ENCODE data around the gene CDH13.

The CDH13 gene

DNA sequence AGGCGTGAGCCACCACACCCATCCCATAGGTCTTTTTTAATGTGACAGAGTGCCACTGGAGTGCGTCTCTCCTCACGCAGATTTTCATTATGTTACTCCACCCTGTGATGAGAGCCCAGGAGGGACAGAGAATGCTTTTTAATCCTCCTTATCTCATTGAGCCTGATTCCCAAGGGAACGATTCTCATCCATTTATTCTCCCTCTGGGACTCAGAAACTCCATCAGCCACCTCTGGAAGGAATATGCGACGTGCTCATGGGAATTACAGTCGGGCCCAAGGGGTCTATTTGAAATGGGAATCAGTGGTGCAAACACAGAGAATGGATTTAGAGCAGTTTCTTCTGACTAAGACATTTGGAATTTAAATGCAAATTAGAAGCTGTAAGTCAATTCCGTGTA lies 1025.1 kb downstream of the CDH13 start:
- no peak for DNase-seq

DNA sequence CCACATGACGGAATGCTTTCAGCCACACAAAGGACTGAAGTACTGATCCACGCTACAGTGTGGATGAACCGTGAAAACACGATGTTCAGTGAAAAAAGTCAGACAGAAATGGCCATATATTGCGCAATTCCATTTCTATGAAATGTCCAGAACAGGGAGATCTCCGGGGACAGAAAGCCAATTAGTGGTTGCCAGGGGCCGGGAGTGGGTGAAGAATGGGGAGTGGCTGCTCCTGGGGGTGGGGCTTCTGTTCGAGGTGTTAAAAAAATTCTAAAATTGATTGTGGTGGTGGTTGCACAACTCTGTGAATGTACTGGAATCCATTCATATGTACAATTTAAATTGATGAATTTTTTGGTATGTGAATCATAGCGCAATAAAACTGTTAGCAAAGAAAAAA lies 1026.2 kb downstream of the CDH13 start:
- DNase-seq: peak; percentile 68

DNA sequence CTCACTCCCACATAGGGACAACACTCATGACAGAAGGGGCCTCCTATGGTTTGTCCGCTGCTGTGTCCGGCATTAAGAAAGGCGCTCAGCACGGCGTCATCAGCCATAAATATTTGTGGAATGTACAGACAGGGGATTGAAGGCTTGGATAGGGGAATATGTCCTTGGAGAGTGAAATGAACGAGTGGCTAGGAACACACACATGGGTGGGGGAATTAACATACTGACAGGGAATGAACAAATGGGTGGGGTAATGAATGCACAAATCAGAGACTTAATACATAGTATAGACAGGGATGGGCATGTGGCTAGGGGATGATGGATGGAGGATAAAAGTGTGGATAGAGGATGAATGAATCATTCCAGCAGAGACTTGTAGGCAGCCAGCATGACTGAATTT lies 1027.0 kb downstream of the CDH13 start:
- DNase-seq: peak; percentile 92

DNA sequence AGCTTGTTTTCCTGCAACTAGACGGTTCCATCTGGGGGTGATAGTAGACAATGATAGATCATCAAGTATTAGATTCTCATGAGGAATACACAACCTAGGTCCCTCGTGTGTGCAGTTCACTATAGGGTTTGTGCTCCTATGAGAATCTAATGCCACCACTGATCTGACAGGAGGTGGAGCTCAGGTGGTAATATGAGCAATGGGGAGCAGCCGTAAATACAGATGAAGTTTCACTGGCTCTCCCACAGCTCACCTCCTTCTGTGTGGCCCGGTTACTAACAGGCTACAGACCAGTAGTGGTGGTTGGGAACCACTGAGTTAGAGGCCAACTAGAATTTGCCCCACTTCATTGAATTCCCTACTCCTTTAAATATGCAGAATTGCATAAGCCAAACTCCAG lies 1033.5 kb downstream of the CDH13 start:
- no peak for DNase-seq

DNA sequence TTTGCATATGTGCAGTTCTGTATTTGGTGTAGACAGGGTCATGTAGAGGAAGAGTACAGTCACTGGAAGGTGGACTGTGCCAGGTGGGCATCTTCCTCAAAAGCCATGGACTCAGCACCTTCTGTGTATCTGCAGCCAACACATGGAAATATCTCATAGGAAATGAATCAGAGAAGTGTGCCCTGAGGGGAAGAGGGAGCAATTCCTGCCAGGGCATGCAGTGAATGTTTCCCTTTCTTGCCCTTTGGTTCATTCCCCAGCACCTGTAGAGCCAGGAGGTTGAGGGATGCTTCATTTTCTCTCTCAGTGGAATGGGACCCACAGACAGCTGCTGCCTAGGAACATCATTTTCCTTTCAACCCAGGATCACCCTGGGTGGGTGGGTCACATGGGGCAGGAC lies 1034.9 kb downstream of the CDH13 start:
- DNase-seq: no peak

DNA sequence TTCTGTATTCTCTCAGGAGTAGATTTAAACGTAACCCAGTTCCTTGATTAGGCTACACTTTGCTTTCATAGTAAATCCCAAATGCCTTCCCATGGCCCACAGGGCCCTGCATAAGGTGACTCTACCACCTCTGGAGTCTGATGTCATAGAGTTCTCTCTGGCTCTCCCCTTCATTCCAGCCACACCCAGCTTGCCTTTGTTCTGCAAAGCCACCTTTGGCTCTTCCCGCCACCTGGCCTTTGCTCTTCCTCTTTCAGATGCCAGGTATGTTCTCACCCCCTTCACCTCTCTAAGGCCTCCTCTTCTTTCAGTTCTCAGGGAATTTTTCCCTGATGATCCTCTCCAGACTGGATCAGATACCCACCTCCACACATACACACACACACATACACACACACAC lies 1039.7 kb downstream of the CDH13 start:
- DNase-seq: no peak

DNA sequence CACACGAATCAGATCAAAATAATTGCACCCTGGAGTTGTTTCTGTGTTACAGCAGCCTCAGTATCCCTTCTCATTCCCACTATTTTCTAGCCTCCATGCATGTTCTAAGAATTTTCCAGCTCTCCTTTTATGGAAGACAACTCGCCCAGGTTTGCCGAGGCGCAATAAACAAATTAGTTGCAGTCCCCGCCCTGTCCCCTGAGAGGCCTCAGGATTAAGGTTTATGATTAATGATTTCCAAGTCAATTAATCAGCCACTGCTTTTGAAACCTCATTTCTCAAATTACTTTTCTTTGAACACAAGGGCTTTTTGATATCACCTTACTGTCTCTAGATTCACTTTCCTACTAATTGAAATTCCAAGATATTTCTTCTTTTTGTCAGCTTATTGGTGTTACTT lies 1042.7 kb downstream of the CDH13 start:
- no peak for DNase-seq

DNA sequence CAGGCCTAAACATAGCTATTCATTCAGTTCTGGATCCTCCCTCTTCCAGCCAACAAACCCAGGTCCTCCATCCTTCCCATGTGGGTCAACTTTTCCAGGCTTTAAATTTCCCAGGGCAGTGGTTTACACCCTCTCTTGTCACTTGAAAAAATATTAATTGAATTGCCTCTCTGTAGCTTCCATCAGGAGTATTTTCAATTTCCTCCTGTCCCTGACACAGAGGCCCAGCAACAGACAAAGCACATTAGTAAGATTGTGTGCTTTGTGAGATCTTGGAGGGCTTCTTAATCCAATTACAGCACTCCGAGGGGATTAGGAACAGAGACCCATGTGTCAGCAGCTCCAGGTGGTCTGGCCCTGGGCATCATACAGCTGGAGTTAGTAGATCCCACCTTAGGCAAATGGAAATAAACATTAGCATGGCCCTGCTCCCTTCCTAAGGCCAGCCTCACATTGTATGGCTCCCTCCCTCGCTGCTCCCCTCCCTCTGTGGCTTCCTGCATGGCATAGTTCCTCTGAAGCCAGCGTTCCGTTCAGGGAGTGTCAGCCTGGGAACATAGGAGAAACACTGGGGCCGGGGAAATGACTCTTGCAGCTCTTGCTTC lies 1048.3 kb downstream of the CDH13 start:
- DNase-seq: peak; percentile 53

DNA sequence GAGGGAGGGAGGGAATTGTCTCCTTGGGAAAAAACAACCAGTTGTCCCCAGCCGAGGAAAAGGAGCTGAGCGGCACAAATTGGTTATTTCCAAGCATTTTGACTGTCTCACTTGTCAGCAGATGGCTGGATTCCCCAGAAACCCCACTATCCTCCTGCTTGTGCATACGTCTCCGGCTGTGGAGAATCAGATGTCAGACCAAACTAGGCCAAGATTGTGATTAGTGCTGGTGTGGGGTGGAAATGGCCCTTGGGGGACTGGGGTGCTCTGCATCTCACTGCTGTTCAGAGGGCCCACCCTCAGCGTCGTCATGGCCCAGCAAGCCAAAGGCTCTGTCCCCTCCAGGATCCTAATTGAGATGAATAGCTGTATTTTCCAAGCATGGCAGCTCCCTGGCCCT lies 1049.3 kb downstream of the CDH13 start:
- DNase-seq: no peak

DNA sequence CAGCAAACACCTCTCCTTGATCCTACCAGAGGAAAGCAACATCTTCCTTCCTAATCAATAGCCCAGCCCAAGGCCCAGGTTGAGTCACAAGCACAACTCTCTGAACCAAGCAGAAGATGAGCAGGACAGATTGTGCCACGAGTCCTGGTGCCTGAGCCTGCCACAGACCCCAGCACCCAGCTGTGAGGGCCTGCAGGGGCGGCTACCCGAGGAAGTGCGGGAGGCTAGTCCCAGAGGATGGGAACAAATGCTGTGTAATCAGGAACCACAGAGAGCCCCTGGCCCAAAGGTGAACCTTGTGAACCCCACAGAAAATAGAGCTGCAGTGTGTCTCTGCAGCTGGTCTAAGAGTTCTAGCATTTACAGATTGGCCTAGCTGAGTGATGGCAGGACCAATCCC lies 1054.2 kb downstream of the CDH13 start:
- DNase-seq: no peak

DNA sequence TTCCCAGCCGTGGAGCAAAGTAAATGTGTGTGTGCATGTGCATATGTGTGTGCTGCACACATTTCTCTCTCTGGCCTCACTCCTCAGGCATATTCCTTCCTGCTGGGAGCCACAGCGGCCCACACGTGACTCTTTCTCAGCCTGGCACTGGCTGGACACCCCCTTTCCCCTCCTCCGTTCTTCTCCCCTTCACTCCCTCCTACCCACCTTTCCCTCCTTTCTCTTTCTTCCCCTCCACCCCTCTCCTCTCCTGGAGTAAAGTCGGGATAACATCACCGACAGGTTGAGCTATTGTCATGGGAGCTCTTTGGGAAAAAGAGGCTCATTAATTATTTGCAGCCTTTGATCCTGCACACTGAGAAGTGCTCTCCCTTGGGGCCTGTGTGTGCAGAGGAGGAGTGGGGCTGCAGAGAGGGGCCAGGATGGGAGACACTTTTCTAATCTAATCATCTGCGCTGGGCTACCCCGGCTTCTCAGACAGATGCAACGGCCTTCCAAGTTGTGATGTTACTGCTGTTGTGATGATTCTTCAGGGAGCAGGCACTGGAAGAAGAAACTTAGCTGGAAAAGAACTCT lies 1054.7 kb downstream of the CDH13 start:
- DNase-seq: no peak

DNA sequence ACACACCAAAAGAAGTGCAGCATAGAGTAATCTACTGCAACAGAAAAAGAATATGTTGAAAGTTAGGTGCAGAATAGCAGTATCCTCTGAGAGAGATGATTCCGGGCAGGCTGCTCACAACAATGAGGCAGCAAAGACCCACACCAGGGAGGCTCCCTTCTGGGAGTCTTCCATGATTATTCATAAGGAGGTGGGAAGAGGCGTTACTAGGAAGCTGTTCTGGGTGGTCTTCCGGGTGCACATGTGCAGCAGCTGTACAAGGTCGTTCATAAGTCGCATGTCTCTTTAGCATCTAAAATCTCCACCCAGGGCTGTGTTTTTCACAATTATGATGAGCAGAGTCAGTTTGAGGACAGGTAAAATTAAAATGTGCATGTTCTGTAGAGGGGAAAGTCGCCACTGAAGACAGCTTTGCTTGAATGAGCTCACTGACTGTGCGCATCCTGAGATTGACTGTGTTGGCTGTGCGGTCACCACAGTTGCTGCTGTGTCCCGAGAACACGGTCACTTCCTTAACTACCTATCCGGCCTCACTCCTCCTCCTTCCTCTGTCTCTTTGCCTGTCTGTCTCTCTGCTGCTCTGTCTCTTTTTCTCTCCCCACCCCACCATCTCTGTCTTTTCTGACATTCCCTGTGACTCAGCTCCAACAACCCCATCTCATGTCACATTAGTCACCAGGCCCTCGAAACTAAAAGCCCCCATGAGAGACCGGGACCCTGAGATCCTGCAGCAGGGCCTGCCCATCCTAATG lies 1055.5 kb downstream of the CDH13 start:
- peak; percentile 64 for DNase-seq

DNA sequence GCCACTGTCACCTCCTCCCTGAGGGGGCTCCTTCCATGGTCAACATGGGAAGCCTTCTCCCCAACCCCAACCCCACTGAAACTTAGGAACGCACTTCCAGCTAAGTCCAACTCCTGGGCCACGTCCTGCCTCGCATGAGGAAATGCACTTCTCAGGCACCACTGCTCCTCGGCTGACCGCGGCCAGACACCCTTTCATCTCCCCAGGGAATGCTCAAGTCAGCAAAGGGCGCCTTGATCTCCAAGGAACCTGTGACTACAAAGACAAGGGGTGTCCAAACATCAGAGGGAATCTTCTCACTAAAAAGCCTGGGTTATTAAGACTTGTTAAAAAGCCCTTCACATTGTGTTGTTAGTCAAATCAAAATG lies 1056.1 kb downstream of the CDH13 start:
- DNase-seq: no peak

DNA sequence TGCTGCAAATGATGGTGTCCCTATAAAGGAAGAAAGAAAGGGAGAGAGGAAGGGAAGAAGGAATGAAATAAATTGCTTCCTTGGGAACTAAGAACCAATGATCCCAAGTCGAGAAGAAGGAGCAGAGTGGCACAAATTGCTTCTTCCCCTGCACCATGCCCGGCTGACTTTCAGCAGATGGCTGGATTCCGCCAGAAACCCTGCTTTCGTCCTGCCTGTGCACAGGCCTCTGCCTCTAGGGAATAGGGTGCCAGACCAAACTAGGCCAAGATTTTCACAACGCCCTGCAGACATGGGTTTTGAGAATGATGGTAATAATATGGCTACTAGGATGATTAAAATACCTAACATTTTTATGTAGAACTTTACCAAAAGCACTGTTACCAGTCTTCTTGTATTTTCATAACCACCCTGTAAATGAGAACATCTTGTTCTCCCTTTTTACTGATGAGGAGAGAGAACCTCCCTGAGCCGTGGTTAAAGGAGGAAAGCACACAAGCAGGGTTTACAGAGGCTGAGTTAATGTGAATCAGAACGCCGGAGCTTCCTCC lies 1058.9 kb downstream of the CDH13 start:
- DNase-seq: peak; percentile 47

DNA sequence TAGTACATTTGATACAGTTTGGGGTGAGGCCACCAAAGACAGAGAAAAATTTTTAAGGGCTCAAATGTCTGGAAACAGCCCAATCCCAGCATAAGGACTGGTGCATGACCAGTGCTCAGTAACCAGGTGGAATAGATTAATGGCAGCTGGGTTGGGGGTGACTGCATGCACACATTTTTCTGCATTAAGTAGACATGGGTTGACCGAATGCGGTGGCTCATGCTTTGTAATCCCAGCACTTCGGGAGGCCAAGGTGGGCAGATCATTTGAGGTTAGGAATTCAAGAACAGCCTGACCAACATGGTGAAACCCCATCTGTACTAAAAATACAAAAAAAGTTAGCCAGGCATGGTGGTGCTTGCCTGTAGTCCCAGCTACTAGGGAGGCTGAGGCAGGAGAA lies 1060.0 kb downstream of the CDH13 start:
- DNase-seq: no peak

DNA sequence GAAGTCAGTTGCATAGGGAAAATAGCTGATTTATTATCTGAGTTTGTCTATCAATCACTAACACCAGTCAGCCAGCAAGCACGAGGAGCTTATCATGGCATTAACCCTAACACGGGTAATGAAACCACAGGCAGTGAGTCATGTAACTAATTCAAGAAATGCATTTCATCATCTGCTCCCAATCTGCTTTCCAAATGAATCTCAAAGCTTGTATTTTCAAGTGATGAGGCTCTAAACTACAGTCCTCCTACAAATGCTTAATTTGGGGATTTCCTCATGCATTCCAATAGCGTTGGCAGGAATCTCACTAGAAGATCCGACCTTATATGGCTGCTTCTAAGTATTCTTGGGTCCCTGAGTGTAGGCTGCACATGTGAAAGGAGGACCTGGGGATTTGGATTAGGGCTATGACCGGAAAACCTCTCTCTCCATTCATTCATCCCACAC lies 1062.6 kb downstream of the CDH13 start:
- DNase-seq: peak; percentile 98

DNA sequence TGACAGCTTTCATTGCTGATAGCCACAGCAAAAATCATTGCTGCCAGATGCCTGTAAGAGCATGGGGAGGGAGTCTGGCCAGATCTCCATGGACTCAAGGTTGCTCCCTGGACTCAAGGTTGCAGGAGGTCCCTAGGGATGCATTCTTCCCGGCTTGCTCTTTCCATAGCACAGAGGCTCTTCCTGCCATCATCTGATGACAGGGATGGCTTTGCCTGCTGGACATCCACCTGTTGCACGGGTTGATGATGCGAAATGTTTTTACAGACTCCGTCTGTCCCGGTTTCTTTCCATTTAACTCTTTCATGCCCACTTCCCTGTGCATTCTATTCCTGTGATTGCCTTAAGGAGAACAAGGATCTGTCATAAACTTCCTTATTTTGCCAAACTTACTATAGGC lies 1065.5 kb downstream of the CDH13 start:
- no peak for DNase-seq

DNA sequence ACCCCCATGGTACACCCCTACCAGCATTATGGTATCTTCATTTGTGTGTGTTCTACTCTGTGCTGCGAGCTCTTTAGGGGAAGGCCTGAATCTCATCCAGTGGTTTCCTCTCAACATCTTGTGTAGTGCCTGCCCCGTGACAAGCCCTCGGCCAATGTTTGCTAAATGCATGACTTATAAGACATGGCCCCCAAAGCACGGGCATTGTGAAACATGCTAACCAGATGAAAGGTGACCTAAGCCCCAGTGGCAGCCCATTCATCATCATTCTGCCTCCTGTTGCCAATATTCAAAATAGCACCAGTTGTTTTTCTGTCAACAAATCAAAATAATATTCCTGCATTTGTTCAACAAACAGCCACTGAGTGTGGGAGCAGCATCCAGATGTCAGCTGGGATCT lies 1072.2 kb downstream of the CDH13 start:
- DNase-seq: no peak

DNA sequence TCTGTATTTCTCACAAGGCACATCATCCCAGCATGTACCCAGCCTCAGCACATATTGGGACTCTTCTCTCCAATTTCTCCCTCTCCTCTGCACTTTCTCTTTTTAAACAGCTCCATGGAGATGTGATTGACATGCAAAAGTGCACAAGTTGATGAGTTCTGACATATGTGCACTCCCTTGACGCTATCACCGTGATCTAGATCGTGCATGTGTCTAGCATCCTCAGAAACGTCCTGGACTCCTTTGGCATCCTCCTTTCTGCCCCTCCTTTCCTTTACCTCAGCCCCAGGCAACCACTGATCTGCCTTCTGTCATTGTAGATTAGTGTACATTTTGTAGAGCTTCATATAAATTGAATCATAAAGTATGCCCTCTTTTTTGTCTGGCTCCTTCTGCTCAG lies 1073.0 kb downstream of the CDH13 start:
- DNase-seq: no peak

DNA sequence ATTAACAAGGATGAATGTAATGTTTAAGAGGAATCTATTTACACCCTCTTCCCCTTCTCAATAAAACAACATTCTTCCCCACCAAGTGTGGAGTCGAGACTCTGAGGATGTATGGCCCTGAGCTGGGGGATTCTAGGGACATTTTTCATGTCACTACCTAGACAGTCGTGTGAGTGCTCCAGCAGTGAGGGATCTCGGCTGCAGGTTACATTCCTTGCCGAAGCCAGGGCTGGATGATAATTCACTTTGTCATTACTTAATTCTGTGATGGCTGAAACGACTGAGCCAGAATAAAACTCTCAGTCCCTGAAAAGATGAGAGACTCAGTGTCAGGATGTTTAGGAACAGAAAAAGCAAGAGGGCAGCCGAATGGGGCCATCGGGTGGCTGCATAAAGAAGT lies 1074.1 kb downstream of the CDH13 start:
- DNase-seq: no peak

DNA sequence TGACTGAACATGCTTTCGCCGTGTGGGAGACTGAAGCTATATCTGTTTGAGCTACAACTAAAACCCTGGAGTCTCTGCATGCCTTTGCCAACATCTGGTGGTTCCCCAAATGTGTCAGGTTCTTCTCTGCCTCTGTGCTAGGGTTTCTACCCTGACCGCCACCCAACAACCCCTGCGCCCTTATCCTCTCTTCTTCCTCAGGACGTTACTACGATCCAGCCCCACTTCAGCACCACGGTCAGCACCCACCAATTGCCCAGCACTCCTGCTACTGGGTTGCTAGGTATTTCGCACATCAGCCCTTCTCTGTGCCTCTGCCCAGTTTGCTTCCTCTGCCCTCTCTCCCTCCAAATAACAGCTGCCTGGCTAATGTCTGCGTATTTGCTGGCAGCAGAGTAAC lies 1074.7 kb downstream of the CDH13 start:
- peak; percentile 66 for DNase-seq

DNA sequence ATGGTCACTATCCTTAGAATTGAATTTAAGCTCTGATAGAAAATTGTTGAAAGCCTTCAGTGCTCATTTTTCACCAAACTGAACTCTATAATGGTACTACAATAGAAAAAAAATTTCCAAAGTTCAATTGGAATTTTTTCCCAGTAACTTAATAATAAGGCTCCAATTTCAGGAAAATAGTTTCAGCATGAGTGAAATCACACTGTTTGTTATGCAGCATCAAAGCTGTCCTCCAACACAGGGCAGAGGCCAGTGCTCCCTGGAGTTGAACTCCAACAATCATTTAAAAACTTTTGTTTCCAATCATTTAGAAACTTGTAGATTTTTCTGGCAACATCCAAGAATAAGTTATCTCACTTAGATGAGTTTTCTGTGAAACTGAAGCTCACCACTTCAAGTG lies 1077.9 kb downstream of the CDH13 start:
- no peak for DNase-seq

DNA sequence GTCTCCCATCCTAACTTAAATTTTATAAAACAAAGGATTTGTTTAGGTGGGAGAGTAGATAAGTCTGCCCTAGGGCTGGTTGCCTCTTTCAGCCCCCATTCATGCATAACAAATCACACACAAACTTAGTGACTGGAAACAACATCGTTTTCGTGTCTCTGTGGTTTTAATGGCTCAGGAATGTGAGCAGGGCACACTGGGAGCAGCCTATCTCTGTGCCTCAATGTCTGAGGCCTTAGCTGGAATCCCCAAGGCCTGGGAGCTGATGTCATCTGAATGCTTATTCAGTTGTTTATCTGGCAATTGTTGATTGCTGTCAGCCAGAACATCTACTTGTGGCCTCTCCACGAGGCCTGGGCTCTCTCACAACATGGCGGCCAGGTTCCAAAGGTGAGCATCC lies 1079.1 kb downstream of the CDH13 start:
- peak; percentile 76 for DNase-seq

DNA sequence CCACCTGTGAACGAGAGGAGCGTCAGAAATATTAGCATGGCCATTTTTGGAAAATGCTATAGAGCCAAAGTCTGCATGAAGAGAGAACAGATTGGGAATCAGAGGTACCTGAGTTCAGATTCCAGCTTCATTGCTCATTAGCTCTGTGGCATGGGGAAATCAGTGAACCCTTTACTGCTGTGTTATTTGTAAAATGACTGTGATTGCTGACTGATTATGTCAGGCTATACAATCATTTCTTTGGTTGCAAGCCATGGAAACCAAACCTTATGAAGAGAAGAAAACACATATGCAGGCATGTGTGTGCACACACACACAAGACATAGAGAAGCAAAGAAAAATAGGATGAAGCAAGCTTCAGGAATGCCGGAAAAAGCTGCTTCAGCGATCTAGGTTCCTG lies 1079.6 kb downstream of the CDH13 start:
- peak; percentile 85 for DNase-seq
